Measurements from ENCODE around the gene OR56B4.

GRCh38 chr11:6111673-6112072 is 4.2 kb downstream of the OR56B4 start:
- TF ChIP-seq CTCF (IDR thresholded peaks at IDR 0.05; ENCODE audit: low read depth, low read length) = no peak
- no peak for TF ChIP-seq POLR2A (IDR thresholded peaks at IDR 0.05; ENCODE audit: extremely low read depth, insufficient read length)
